Measurements from ENCODE around the gene ACTA2.

- no peak for TF ChIP-seq USF2 (IDR thresholded peaks at IDR 0.05; ENCODE audit: borderline replicate concordance, low read depth, low read length)
- no peak for TF ChIP-seq CTCF (IDR thresholded peaks at IDR 0.05)
- TF ChIP-seq TCF12 (IDR thresholded peaks at IDR 0.05): no peak
- no peak for TF ChIP-seq FOXJ3 (CRISPR knock-in tag; IDR thresholded peaks at IDR 0.05)
- no peak for TF ChIP-seq REST (IDR thresholded peaks at IDR 0.05; ENCODE audit: low read depth, low read length)
- TF ChIP-seq NFIC (IDR thresholded peaks at IDR 0.05; ENCODE audit: borderline replicate concordance): no peak
- no peak for TF ChIP-seq NRF1 (IDR thresholded peaks at IDR 0.05; ENCODE audit: low read depth, low read length)
These were observed 48.6 kb upstream of the ACTA2 start for GRCh38 chr10:89001024-89001728.

Data from SK-N-SH (cell line).